Fibroblast of lung (primary cell): ENCODE data around the gene B4GALT7.

Experiments used
- EZH2 ChIP-seq: IDR thresholded peaks from 2 replicates; pipeline ENCODE4 v1.5.1; 2012; ENCODE audit warnings: low read length, control low read depth, mild to moderate bottlenecking; ENCODE audit errors: missing control alignments
- TF ChIP-seq, protein P1 (sequence below), 2 donors: IDR thresholded peaks in 1 of 2; conservative IDR thresholded peaks in 1 of 2; 1 replicate in 1 of 2; 2 replicates in 1 of 2; pipeline ENCODE4 v1.5.1; 2011 to 2012; ENCODE audit warnings: low read length in 2 of 2, control low read depth in 1 of 2, inconsistent platforms in 1 of 2, low read depth in 1 of 2, mild to moderate bottlenecking in 1 of 2

DNA sequence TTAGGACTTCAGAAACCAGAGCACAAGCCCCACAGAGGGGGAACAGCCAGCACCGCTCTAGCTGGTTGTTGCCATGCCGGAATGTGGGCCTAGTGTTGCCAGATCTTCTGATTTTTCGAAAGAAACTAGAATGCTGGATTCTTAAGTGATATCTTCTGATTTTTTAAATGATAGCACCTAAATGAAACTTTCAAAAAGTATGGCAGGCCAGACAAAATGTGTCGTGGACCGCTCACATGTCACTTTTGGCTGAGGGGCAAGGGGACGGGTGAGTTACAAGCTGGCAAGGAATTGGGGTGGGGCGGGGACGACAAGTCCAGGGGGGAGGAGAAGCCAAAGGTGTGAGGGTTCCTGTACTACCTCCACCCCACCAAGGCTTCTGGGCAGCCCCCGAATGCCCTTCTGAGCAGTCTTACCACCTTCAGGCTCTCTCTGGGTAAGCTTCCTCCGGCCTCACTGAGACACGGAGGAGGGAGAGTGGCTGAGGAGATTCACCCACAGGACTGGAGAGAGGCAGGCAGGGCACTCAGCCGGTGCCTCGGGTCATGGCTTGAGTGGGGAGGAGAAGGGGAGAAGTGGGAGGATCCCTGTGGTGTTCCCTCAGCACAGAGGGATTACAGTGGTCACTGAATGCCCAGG lies 10.3 kb downstream of the B4GALT7 start:
- TF ChIP-seq, protein P1, sequence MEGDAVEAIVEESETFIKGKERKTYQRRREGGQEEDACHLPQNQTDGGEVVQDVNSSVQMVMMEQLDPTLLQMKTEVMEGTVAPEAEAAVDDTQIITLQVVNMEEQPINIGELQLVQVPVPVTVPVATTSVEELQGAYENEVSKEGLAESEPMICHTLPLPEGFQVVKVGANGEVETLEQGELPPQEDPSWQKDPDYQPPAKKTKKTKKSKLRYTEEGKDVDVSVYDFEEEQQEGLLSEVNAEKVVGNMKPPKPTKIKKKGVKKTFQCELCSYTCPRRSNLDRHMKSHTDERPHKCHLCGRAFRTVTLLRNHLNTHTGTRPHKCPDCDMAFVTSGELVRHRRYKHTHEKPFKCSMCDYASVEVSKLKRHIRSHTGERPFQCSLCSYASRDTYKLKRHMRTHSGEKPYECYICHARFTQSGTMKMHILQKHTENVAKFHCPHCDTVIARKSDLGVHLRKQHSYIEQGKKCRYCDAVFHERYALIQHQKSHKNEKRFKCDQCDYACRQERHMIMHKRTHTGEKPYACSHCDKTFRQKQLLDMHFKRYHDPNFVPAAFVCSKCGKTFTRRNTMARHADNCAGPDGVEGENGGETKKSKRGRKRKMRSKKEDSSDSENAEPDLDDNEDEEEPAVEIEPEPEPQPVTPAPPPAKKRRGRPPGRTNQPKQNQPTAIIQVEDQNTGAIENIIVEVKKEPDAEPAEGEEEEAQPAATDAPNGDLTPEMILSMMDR (conservative IDR thresholded peaks at IDR 0.05 in 1 of 2, IDR thresholded peaks at IDR 0.05 in 1 of 2; ENCODE audit: low read depth in 1 of 2, low read length in 2 of 2): no peak
- no peak for TF ChIP-seq EZH2
